GM23338 (cell line): ENCODE data around the gene MCC. TPM values are rescaled to one million over a fixed set of nuclear protein-coding genes. Genes with fewer than 3 reads are reported as not detected.

ENCODE experiments used
- ATAC-seq: fragments of 200-7000 bp; cut with Tn5 transposase; 3 replicates; pipeline ENCODE4 v1.9.1; 2020
- DNase-seq: peaks from one replicate; pipeline ENCODE4 v3.0.0-alpha.2; 2015; ENCODE audit warnings: low spot score
- H2AFZ ChIP-seq: fragments of 200-600 bp; sonication (generic); 2 replicates; pipeline ENCODE4 v1.8.0; 2016; ENCODE audit warnings: antibody characterized with exemption, mild to moderate bottlenecking, moderate library complexity
- H3F3A ChIP-seq: fragments of 200-600 bp; sonication (generic); replicated peaks from 2 replicates; pipeline ENCODE4 v1.8.0; 2017; ENCODE audit warnings: antibody characterized with exemption, mixed run types, low read depth
- H3K27ac ChIP-seq: fragments of 200-600 bp; sonication (generic); 2 replicates; pipeline ENCODE4 v1.6.1; 2016; ENCODE audit warnings: low read depth
- H3K27me3 ChIP-seq: fragments of 200-600 bp; sonication (generic); 2 replicates; pipeline ENCODE4 v1.8.0; 2016; ENCODE audit warnings: mild to moderate bottlenecking, mixed run types, moderate library complexity; ENCODE audit not compliant: insufficient read depth
- H3K36me3 ChIP-seq: fragments of 200-600 bp; sonication (generic); 2 replicates; pipeline ENCODE4 v1.8.0; 2016; ENCODE audit warnings: mild to moderate bottlenecking; ENCODE audit not compliant: insufficient read depth
- H3K4me1 ChIP-seq: fragments of 200-600 bp; sonication (generic); 2 replicates; pipeline ENCODE4 v1.8.0; 2016; ENCODE audit warnings: mild to moderate bottlenecking, moderate library complexity; ENCODE audit not compliant: insufficient read depth
- H3K4me2 ChIP-seq: fragments of 200-600 bp; sonication (generic); 2 replicates; pipeline ENCODE4 v1.7.1; 2017; ENCODE audit warnings: mixed run types
- H3K4me3 ChIP-seq: fragments of 200-600 bp; sonication (generic); 2 replicates; pipeline ENCODE4 v1.6.1; 2016; ENCODE audit warnings: mixed run types
- H3K79me2 ChIP-seq: fragments of 200-600 bp; sonication (generic); replicated peaks from 2 replicates; pipeline ENCODE4 v1.8.0; 2017; ENCODE audit warnings: mild to moderate bottlenecking; ENCODE audit not compliant: insufficient read depth
- H3K9me2 ChIP-seq: fragments of 200-600 bp; sonication (generic); 2 replicates; pipeline ENCODE4 v1.8.0; 2017; ENCODE audit not compliant: insufficient read depth
- H4K20me1 ChIP-seq: fragments of 200-600 bp; sonication (generic); replicated peaks from 2 replicates; pipeline ENCODE4 v1.8.0; 2017; ENCODE audit warnings: mild to moderate bottlenecking; ENCODE audit not compliant: insufficient read depth
- H3K27ac Mint-ChIP-seq: 2 replicates; pipeline ENCODE4 v1.8.0; 2020; ENCODE audit warnings: inconsistent platforms, mild to moderate bottlenecking, moderate library complexity, mixed read lengths
- H3K27me3 Mint-ChIP-seq: 3 replicates; pipeline ENCODE4 v1.8.0; 2022; ENCODE audit warnings: low read depth, mild to moderate bottlenecking, moderate library complexity, mixed read lengths, inconsistent platforms; ENCODE audit not compliant: insufficient read depth, poor library complexity
- H3K36me3 Mint-ChIP-seq: 3 replicates; pipeline ENCODE4 v1.8.0; 2021; ENCODE audit warnings: low read depth, mild to moderate bottlenecking, inconsistent platforms, moderate library complexity, mixed read lengths
- H3K4me1 Mint-ChIP-seq: 3 replicates; pipeline ENCODE4 v1.8.0; 2020; ENCODE audit warnings: mild to moderate bottlenecking, inconsistent platforms, mixed read lengths
- H3K4me3 Mint-ChIP-seq: 3 replicates; pipeline ENCODE4 v1.8.0; 2021; ENCODE audit warnings: moderate library complexity, mild to moderate bottlenecking, inconsistent platforms, mixed read lengths
- H3K9me3 Mint-ChIP-seq: 3 replicates; pipeline ENCODE4 v1.8.0; 2020; ENCODE audit warnings: moderate library complexity, mild to moderate bottlenecking, inconsistent platforms, mixed read lengths
- CREB1 ChIP-seq: fragments of 250-450 bp; sonication (Bioruptor Pico); IDR thresholded peaks from 2 replicates; pipeline ENCODE4 v1.5.0; 2020; ENCODE audit warnings: low read depth, mild to moderate bottlenecking, moderate library complexity
- ETS1 ChIP-seq: IDR thresholded peaks from 2 replicates; pipeline ENCODE4 v1.6.1; 2016; ENCODE audit warnings: antibody characterized with exemption
- EZH2 ChIP-seq: fragments of 200-600 bp; sonication (generic); IDR thresholded peaks from one replicate; pipeline ENCODE4 v1.8.0; 2017; ENCODE audit warnings: antibody characterized with exemption, mild to moderate bottlenecking, low read depth; ENCODE audit not compliant: unreplicated experiment
- EZH2phosphoT487 ChIP-seq: fragments of 200-600 bp; sonication (generic); IDR thresholded peaks from one replicate; pipeline ENCODE4 v1.8.1; 2018; ENCODE audit warnings: antibody characterized with exemption; ENCODE audit not compliant: unreplicated experiment
- JUNB ChIP-seq: IDR thresholded peaks from one replicate; pipeline ENCODE4 v1.6.1; 2016; ENCODE audit warnings: antibody characterized with exemption; ENCODE audit not compliant: unreplicated experiment
- NANOG ChIP-seq: IDR thresholded peaks from 2 replicates; pipeline ENCODE4 v1.6.1; 2016; ENCODE audit warnings: antibody characterized with exemption, borderline replicate concordance
- POLR2AphosphoS5 ChIP-seq: IDR thresholded peaks from 2 replicates; pipeline ENCODE4 v1.6.1; 2016; ENCODE audit warnings: antibody characterized with exemption, low read depth
- STAT1 ChIP-seq: IDR thresholded peaks from one replicate; pipeline ENCODE4 v1.6.1; 2016; ENCODE audit warnings: antibody characterized with exemption; ENCODE audit not compliant: unreplicated experiment
- ZNF114 ChIP-seq: fragments of 250-450 bp; sonication (Bioruptor Pico); IDR thresholded peaks from 2 replicates; pipeline ENCODE4 v1.5.0; 2020; ENCODE audit warnings: mild to moderate bottlenecking, moderate library complexity
- ZNF331 ChIP-seq: fragments of 250-450 bp; sonication (Bioruptor Pico); IDR thresholded peaks from 2 replicates; pipeline ENCODE4 v1.5.0; 2020; ENCODE audit warnings: low read depth, mild to moderate bottlenecking, moderate library complexity
- ZNF462 ChIP-seq: fragments of 250-450 bp; sonication (Bioruptor Pico); IDR thresholded peaks from 2 replicates; pipeline ENCODE4 v1.5.0; 2020; ENCODE audit warnings: mild to moderate bottlenecking, moderate library complexity
- polyA plus RNA-seq: library from polyadenylated mRNA; unstranded; fragments of >200 nt; fragmentation: Nextera tagmentation; extraction: Ambion mirVana; gene quantifications from 2 replicates; pipeline ENCODE4 v1.2.1, GENCODE V29; 2016
- total RNA-seq: library from RNA; depleted of rRNA; stranded (reverse); fragments of >200 nt; shearing (Covaris generic); gene quantifications from 2 replicates; pipeline ENCODE4 v1.2.3, GENCODE V29; 2014
- TF ChIP-seq, protein P1 (sequence below): IDR thresholded peaks from one replicate; pipeline ENCODE4 v1.6.1; 2018; ENCODE audit warnings: antibody characterized with exemption; ENCODE audit not compliant: unreplicated experiment
- TF ChIP-seq, protein P2 (sequence below), 2 experiments: fragments of 200-600 bp in 1 of 2; sonication (generic) in 1 of 2; conservative IDR thresholded peaks; 2 replicates each; pipeline versions ENCODE4 v1.5.1 to v1.6.1; 2016 to 2017; ENCODE audit warnings: antibody characterized with exemption in 2 of 2, low read depth in 2 of 2, mild to moderate bottlenecking in 2 of 2, moderate library complexity in 1 of 2

MCC gene
- total and polyA plus RNA-seq, 2 experiments from 2014 or later = 3.8 to 10.1 TPM

DNA sequence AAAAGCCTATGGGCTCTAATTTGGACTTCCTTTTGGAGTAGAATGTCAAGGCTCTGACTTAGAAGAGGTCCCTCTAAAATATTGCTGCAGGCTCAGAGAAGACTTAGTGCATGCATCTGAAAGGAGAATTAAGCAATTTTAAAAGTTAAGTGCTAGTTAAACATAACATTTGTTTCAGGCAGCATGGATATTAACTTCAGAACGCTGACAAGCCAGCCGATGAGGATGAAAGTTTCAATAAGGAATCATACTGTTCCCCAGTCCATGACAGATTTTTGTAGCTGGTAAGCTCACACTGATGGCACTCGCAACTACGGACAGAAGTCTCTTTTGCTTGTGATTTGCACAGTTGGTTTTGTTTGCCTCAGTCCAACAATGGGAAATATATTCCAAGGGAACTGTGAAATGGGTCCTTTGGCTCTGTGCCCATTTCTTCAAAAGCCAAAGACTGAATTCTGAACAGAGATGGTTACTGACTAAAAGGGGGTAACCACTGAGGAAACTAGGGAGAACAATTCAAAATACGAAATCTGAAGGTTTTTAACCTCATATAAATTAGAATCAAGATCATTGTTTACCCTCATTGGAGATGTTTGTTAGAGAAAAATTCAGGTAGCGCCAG is 464.1 kb downstream of the MCC start:
- TF ChIP-seq NANOG (no peak), ZNF462 (CRISPR knock-in tag) (no peak), STAT1 (no peak), POLR2AphosphoS5 (no peak), EZH2phosphoT487 (no peak), JUNB (no peak), EZH2 (no peak), CREB1 (CRISPR knock-in tag) (no peak), ETS1 (no peak), ZNF331 (CRISPR knock-in tag) (no peak), ZNF114 (no peak)
- TF ChIP-seq, protein P1, sequence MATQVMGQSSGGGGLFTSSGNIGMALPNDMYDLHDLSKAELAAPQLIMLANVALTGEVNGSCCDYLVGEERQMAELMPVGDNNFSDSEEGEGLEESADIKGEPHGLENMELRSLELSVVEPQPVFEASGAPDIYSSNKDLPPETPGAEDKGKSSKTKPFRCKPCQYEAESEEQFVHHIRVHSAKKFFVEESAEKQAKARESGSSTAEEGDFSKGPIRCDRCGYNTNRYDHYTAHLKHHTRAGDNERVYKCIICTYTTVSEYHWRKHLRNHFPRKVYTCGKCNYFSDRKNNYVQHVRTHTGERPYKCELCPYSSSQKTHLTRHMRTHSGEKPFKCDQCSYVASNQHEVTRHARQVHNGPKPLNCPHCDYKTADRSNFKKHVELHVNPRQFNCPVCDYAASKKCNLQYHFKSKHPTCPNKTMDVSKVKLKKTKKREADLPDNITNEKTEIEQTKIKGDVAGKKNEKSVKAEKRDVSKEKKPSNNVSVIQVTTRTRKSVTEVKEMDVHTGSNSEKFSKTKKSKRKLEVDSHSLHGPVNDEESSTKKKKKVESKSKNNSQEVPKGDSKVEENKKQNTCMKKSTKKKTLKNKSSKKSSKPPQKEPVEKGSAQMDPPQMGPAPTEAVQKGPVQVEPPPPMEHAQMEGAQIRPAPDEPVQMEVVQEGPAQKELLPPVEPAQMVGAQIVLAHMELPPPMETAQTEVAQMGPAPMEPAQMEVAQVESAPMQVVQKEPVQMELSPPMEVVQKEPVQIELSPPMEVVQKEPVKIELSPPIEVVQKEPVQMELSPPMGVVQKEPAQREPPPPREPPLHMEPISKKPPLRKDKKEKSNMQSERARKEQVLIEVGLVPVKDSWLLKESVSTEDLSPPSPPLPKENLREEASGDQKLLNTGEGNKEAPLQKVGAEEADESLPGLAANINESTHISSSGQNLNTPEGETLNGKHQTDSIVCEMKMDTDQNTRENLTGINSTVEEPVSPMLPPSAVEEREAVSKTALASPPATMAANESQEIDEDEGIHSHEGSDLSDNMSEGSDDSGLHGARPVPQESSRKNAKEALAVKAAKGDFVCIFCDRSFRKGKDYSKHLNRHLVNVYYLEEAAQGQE = no peak
- TF ChIP-seq, protein P2, sequence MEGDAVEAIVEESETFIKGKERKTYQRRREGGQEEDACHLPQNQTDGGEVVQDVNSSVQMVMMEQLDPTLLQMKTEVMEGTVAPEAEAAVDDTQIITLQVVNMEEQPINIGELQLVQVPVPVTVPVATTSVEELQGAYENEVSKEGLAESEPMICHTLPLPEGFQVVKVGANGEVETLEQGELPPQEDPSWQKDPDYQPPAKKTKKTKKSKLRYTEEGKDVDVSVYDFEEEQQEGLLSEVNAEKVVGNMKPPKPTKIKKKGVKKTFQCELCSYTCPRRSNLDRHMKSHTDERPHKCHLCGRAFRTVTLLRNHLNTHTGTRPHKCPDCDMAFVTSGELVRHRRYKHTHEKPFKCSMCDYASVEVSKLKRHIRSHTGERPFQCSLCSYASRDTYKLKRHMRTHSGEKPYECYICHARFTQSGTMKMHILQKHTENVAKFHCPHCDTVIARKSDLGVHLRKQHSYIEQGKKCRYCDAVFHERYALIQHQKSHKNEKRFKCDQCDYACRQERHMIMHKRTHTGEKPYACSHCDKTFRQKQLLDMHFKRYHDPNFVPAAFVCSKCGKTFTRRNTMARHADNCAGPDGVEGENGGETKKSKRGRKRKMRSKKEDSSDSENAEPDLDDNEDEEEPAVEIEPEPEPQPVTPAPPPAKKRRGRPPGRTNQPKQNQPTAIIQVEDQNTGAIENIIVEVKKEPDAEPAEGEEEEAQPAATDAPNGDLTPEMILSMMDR (conservative IDR thresholded peaks at IDR 0.05; ENCODE audit: low read depth in 2 of 2) = no peak
- no peak overlapping the region for H3K4me3 Mint-ChIP-seq
- H3K36me3 ChIP-seq = 0 out of 2 replicates have a peak, but pooled peaks cover under 1% of the 10 kb centered on the region
- DNase-seq (no peak), ATAC-seq (no peak)
- no peaks in the 10 kb centered on the region for H3K27me3 ChIP-seq
- no peaks in the 10 kb centered on the region for H3F3A ChIP-seq
- H3K4me1 ChIP-seq = peaks cover 8% of the 10 kb centered on the region; the same call in 1 of the 2 replicates
- H3K9me3 Mint-ChIP-seq = no peaks in the 10 kb centered on the region
- peaks cover 7% of the 10 kb centered on the region; the same call in 2 of the 3 replicates for H3K4me1 Mint-ChIP-seq
- H3K4me3 ChIP-seq = no peak overlapping the region
- H3K36me3 Mint-ChIP-seq = peaks cover 42% of the 10 kb centered on the region
- H3K27ac Mint-ChIP-seq = no peak overlapping the region
- H3K4me2 ChIP-seq = no peak overlapping the region
- H3K79me2 ChIP-seq = no peaks in the 10 kb centered on the region
- H2AFZ ChIP-seq = no peak overlapping the region
- no peak overlapping the region for H3K27ac ChIP-seq
- H3K27me3 Mint-ChIP-seq = no peaks in the 10 kb centered on the region
- 0 out of 2 replicates have a peak, but pooled peaks cover 3% of the 10 kb centered on the region for H3K9me2 ChIP-seq
- H4K20me1 ChIP-seq = peaks cover 1% of the 10 kb centered on the region
